HUES48 (cell line): Measurements from ENCODE around the gene XPNPEP3.

ENCODE experiments used
- H3K27ac ChIP-seq: one replicate; pipeline ENCODE4 v1.7.0; 2013; ENCODE audit warnings: low read depth, low read length, inconsistent platforms
- H3K27me3 ChIP-seq: 2 replicates; pipeline ENCODE4 v1.6.1; 2013; ENCODE audit warnings: mild to moderate bottlenecking, low read length; ENCODE audit not compliant: control insufficient read depth, insufficient read depth
- H3K36me3 ChIP-seq: 2 replicates; pipeline ENCODE4 v1.6.1; 2013; ENCODE audit warnings: low read length; ENCODE audit not compliant: control insufficient read depth, insufficient read depth
- H3K4me1 ChIP-seq: 2 replicates; pipeline ENCODE4 v1.6.1; 2013; ENCODE audit warnings: mild to moderate bottlenecking, low read length; ENCODE audit not compliant: control insufficient read depth, insufficient read depth
- H3K4me3 ChIP-seq: 2 replicates; pipeline ENCODE4 v1.5.1; 2013; ENCODE audit warnings: mild to moderate bottlenecking, low read depth, low read length
- H3K9ac ChIP-seq: 2 replicates; pipeline ENCODE4 v1.6.1; 2013; ENCODE audit warnings: mild to moderate bottlenecking, low read depth, low read length, moderate library complexity
- H3K9me3 ChIP-seq: 2 replicates; pipeline ENCODE4 v1.6.1; 2013; ENCODE audit warnings: low read length; ENCODE audit not compliant: control insufficient read depth, insufficient read depth

XPNPEP3 gene

GRCh38 chr22:40965936-40966725 is 109.2 kb downstream of the XPNPEP3 start:
- H3K4me1 ChIP-seq = no peaks in the 10 kb centered on the region
- no peaks in the 10 kb centered on the region for H3K9me3 ChIP-seq
- H3K36me3 ChIP-seq = peaks cover 74% of the 10 kb centered on the region
- H3K4me3 ChIP-seq = no peak overlapping the region
- no peaks in the 10 kb centered on the region for H3K27me3 ChIP-seq
- H3K9ac ChIP-seq = no peak overlapping the region
- H3K27ac ChIP-seq = no peak overlapping the region

- Histone ChIP-seq H3K27me3 (no peaks in the 10 kb centered on the region), H3K4me1 (no peaks in the 10 kb centered on the region), H3K9ac (no peak overlapping the region), H3K36me3 (peaks cover 76% of the 10 kb centered on the region), H3K4me3 (no peak overlapping the region), H3K9me3 (no peaks in the 10 kb centered on the region), H3K27ac (no peak overlapping the region)
Observed at GRCh38 chr22:40966726-40967085, 109.8 kb downstream of the XPNPEP3 start.

GRCh38 chr22:40967111-40967760 is 110.3 kb downstream of the XPNPEP3 start:
- H3K27me3 ChIP-seq = no peaks in the 10 kb centered on the region
- peaks cover 75% of the 10 kb centered on the region for H3K36me3 ChIP-seq
- no peak overlapping the region for H3K4me3 ChIP-seq
- H3K9me3 ChIP-seq = no peaks in the 10 kb centered on the region
- no peaks in the 10 kb centered on the region for H3K4me1 ChIP-seq
- H3K9ac ChIP-seq = no peak overlapping the region
- no peak overlapping the region for H3K27ac ChIP-seq

- H3K27me3 ChIP-seq = no peaks in the 10 kb centered on the region
- H3K9ac ChIP-seq = no peak overlapping the region
- no peak overlapping the region for H3K4me3 ChIP-seq
- no peaks in the 10 kb centered on the region for H3K9me3 ChIP-seq
- H3K4me1 ChIP-seq = no peaks in the 10 kb centered on the region
- peaks cover 42% of the 10 kb centered on the region for H3K36me3 ChIP-seq
- H3K27ac ChIP-seq = no peak overlapping the region
Observed at GRCh38 chr22:40972587-40972986, 115.6 kb downstream of the XPNPEP3 start.

DNA sequence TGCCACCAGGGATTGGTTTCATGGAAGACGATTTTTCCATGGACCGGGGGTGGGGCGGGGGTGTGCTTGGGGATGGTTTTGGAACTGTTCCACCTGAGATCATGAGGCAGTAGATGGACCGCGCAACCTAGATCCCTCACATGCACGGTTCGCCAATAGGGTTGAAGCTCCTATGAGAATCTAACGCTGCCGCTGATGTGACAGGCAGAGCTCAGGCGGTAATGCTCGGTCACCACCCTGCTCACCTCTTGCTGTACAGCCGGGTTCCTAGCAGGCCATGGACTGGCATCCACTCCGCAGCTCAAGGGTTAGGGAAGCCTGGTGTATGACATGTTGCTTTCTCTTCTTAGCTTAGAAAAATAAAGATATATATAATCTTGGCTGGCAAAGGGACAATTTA is 116.2 kb downstream of the XPNPEP3 start:
- H3K4me1 ChIP-seq = no peaks in the 10 kb centered on the region
- peaks cover 36% of the 10 kb centered on the region for H3K36me3 ChIP-seq
- no peaks in the 10 kb centered on the region for H3K9me3 ChIP-seq
- H3K27ac ChIP-seq = no peak overlapping the region
- H3K27me3 ChIP-seq = no peaks in the 10 kb centered on the region
- no peak overlapping the region for H3K4me3 ChIP-seq
- H3K9ac ChIP-seq = no peak overlapping the region

GRCh38 chr22:40975366-40975765 is 118.4 kb downstream of the XPNPEP3 start:
- Histone ChIP-seq H3K27ac (no peak overlapping the region), H3K4me3 (no peak overlapping the region), H3K27me3 (no peaks in the 10 kb centered on the region), H3K4me1 (no peaks in the 10 kb centered on the region), H3K36me3 (peaks cover 22% of the 10 kb centered on the region), H3K9ac (no peak overlapping the region), H3K9me3 (no peaks in the 10 kb centered on the region)

- peaks cover 9% of the 10 kb centered on the region for H3K36me3 ChIP-seq
- H3K27ac ChIP-seq = no peak overlapping the region
- H3K27me3 ChIP-seq = no peaks in the 10 kb centered on the region
- no peaks in the 10 kb centered on the region for H3K9me3 ChIP-seq
- H3K4me3 ChIP-seq = no peak overlapping the region
- H3K9ac ChIP-seq = no peak overlapping the region
- H3K4me1 ChIP-seq = no peaks in the 10 kb centered on the region
Observed at GRCh38 chr22:40976866-40977700, 120.1 kb downstream of the XPNPEP3 start.

- Histone ChIP-seq H3K9ac (no peak overlapping the region), H3K27ac (no peak overlapping the region), H3K36me3 (no peaks in the 10 kb centered on the region), H3K4me3 (no peak overlapping the region), H3K4me1 (no peaks in the 10 kb centered on the region), H3K9me3 (no peaks in the 10 kb centered on the region), H3K27me3 (no peaks in the 10 kb centered on the region)
Observed at GRCh38 chr22:40979198-40979597, 122.2 kb downstream of the XPNPEP3 start.

GRCh38 chr22:40979871-40980270 is 122.9 kb downstream of the XPNPEP3 start:
- Histone ChIP-seq H3K27ac (no peak overlapping the region), H3K9ac (no peak overlapping the region), H3K27me3 (no peaks in the 10 kb centered on the region), H3K4me3 (no peak overlapping the region), H3K36me3 (no peaks in the 10 kb centered on the region), H3K9me3 (no peaks in the 10 kb centered on the region), H3K4me1 (no peaks in the 10 kb centered on the region)
